Gastroesophageal sphincter (tissue), 4 donors: Measurements from ENCODE around the gene P2RY14. TPM values are rescaled to one million over a fixed set of nuclear protein-coding genes. Genes with fewer than 3 reads are reported as not detected.
A peak's percentile ranks its signal among the peaks of the same experiment; 100 is the strongest.

Source experiments
- ATAC-seq: fragments of 150-250 bp; one replicate; pipeline ENCODE4 v1.9.1; 2016; ENCODE audit warnings: mild to moderate bottlenecking, moderate library complexity
- H3K27ac ChIP-seq, 4 donors: fragments of 200-600 bp; sonication (generic) in 3 of 4; 1 replicate in 3 of 4; 2 replicates in 1 of 4; pipeline ENCODE4 v1.5.1; 2016 to 2019
- H3K27me3 ChIP-seq: fragments of 200-600 bp; sonication (generic); one replicate; pipeline ENCODE4 v1.5.1; 2019
- H3K36me3 ChIP-seq, 2 donors: fragments of 200-600 bp; sonication (generic); one replicate each; pipeline ENCODE4 v1.5.1; 2019; ENCODE audit warnings: control low read depth in 1 of 2
- H3K4me1 ChIP-seq, 3 donors: fragments of 200-600 bp; sonication (generic); 1 replicate in 2 of 3; 2 replicates in 1 of 3; pipeline ENCODE4 v1.5.1; 2016 to 2019; ENCODE audit warnings: control low read depth in 2 of 3
- H3K4me3 ChIP-seq, 2 donors: fragments of 200-600 bp; sonication (generic); one replicate each; pipeline ENCODE4 v1.5.1; 2019; ENCODE audit warnings: mild to moderate bottlenecking in 1 of 2, moderate library complexity in 1 of 2
- H3K9me3 ChIP-seq, 3 donors: fragments of 200-600 bp; sonication (generic); one replicate each; pipeline ENCODE4 v1.5.1; 2017 to 2019; ENCODE audit warnings: control low read depth in 2 of 3
- CTCF ChIP-seq, 4 experiments: fragments of 200-600 bp in 2 of 4; fragments of 450-650 bp in 2 of 4; sonication (generic) in 1 of 4; IDR thresholded peaks; one replicate each; pipeline ENCODE4 v1.5.1; 2017 to 2019; ENCODE audit warnings: antibody characterized with exemption in 4 of 4, mild to moderate bottlenecking in 2 of 4, moderate library complexity in 2 of 4
- EP300 ChIP-seq: sonication (generic); formaldehyde crosslinking; IDR thresholded peaks from one replicate; pipeline ENCODE4 v1.6.1; 2017; ENCODE audit warnings: antibody characterized with exemption, mild to moderate bottlenecking
- POLR2A ChIP-seq, 2 donors: fragments of 450-650 bp; IDR thresholded peaks; one replicate each; pipeline ENCODE4 v1.6.1; 2017; ENCODE audit warnings: antibody characterized with exemption in 2 of 2, mild to moderate bottlenecking in 2 of 2, moderate library complexity in 1 of 2
- POLR2AphosphoS5 ChIP-seq: sonication (generic); formaldehyde crosslinking; IDR thresholded peaks from one replicate; pipeline ENCODE4 v1.6.1; 2017; ENCODE audit warnings: antibody characterized with exemption
- WGBS, 2 donors: methylation state at CpG; one replicate each; pipeline ENCODE4 v1.1.5; 2018; ENCODE audit warnings: low coverage in 1 of 2; 5-methylcytosine and 5-hydroxymethylcytosine counted together
- total RNA-seq, 4 donors: library from RNA; depleted of rRNA; stranded (reverse); fragments of >200 nt; gene quantifications; one replicate each; pipeline ENCODE4 v1.1.0, GENCODE V29; 2016

The P2RY14 gene
- total RNA-seq, 4 donors from 2014 or later = 1.8 to 90.5 (median 16.2) TPM

DNA sequence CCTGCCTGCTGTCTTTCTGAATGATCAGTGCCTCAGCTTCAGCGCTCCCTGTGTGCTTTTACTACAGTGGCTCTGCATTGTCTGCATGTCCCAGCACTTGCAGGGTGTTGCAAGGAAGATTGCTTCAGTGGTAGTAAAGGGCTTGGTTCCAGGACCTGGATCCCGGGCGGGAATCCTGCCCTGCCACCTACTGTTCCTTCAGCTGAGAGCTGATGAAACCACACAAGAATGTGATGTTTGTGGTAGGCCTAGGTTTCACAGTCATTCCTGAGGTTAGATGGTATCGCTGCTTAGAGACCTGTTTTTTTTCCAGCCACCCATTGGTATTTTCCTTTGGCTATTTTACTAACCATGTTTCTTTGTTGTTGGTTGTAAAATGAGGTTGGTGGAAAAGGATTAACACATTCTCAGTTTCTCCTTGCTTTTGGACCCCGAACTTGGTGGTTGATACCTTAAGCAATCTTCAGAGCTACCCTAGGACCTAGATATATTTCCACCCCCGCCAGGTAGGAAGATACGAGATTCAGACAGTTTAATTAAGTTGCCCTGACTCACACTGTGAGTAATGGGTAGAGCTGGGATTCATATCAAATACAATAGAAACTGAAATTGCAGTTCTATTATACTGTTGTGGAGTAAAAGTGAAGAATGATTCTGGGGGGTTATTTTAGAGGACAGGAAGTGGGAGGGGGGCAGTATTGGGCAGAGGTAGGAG lies 26.9 kb upstream of the P2RY14 start:
- WGBS, 2 donors = 38 to 55% methylated on average over 4 to 6 of the region's 7 CpGs
- peak; percentile 88 for ATAC-seq

DNA sequence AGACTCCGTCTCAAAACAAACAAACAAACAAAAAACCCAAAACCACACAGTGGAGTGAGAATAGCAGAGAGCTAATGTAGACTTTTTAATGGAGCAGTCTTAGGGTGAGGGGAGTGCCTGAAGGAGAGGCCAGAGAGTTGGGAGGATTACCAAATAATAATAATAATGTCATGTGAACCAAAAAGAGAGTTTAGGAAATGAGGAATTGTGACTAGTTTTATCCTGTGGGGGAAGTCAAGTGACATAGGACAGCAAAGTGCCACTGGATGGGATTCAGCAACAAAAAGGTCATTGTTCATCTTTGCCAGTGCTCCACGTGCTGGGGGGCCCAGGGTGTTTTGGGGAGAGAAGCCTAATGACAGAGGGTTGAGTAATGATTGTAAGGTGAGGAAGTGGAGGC lies 25.4 kb upstream of the P2RY14 start:
- no peak for ATAC-seq
- no peak overlapping the region for H3K4me3 ChIP-seq

More for the DNA sequence above, 26.9 kb upstream of the P2RY14 start:
- TF ChIP-seq POLR2A (IDR thresholded peaks at IDR 0.05) = no peak
- TF ChIP-seq CTCF (IDR thresholded peaks at IDR 0.05) = peak in 1 of 4 experiments; percentile 17
- Histone ChIP-seq H3K36me3 (no peaks in the 10 kb centered on the region), H3K4me1 (peaks cover 0 to 6% (median 0%) of the 10 kb centered on the region in 3 donors), H3K4me3 (no peak overlapping the region), H3K27ac (no peak overlapping the region), H3K27me3 (no peaks in the 10 kb centered on the region), H3K9me3 (no peaks in the 10 kb centered on the region)

DNA sequence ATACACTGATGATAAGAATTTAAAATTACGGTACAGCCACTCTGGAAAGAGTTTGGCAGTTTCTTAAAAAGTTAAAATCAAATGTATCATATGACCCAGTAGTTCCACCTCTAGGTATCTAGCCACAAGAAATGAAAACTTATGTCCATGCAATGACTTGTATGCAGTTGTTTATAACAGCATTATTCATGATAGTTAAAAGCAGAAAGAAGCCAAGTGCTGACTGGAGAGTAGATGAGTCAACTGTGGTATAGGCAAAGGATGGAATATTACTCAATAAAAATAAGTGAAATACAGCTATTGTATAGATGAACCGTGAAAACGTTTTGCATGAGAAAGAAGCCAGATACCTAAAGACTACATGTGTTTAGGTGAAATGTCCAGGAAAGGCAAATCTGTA lies 23.4 kb upstream of the P2RY14 start:
- H3K27ac ChIP-seq = no peak overlapping the region
- WGBS, 2 donors = 81 to 89% methylated on average over 3 of the region's 3 CpGs
- peaks cover 0 to 6% (median 0%) of the 10 kb centered on the region in 3 donors for H3K4me1 ChIP-seq
- no peaks in the 10 kb centered on the region for H3K9me3 ChIP-seq
- no peak for ATAC-seq
- TF ChIP-seq EP300 = no peak
- TF ChIP-seq CTCF (IDR thresholded peaks at IDR 0.05) = no peak
- TF ChIP-seq POLR2A (IDR thresholded peaks at IDR 0.05) = no peak
- no peak for TF ChIP-seq POLR2AphosphoS5
- no peaks in the 10 kb centered on the region for H3K27me3 ChIP-seq
- no peak overlapping the region for H3K4me3 ChIP-seq
- no peaks in the 10 kb centered on the region for H3K36me3 ChIP-seq

More for the DNA sequence above, 25.4 kb upstream of the P2RY14 start:
- H3K36me3 ChIP-seq = no peaks in the 10 kb centered on the region
- no peaks in the 10 kb centered on the region for H3K27me3 ChIP-seq
- H3K9me3 ChIP-seq = no peaks in the 10 kb centered on the region
- H3K27ac ChIP-seq = no peak overlapping the region
- no peak for TF ChIP-seq EP300
- no peak for TF ChIP-seq POLR2AphosphoS5
- no peak for TF ChIP-seq POLR2A (IDR thresholded peaks at IDR 0.05)
- TF ChIP-seq CTCF (IDR thresholded peaks at IDR 0.05) = no peak
- WGBS, 2 donors = 63 to 80% methylated on average over 1 to 2 of the region's 2 CpGs
- H3K4me1 ChIP-seq = peaks cover 0 to 6% (median 0%) of the 10 kb centered on the region in 3 donors

DNA sequence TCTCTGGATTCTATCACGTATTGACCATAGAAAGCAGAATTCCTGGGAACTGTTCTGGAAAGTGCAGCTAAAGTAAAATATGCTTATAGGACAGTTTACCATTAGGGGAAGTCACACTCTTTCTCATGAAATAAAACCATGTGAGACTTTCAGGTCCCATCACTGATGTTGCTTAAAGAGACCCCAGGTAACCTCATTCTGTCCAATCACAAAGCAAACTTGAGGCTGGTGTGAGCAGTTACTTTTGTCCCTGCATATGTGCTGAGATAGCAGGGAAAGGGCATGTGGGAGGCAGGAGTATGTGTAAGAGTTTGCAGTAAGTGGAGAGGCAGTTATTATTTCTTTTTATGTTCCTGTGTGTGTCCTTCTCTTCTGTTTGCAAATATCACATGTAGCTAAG lies 22.2 kb upstream of the P2RY14 start:
- H3K36me3 ChIP-seq = no peaks in the 10 kb centered on the region
- no peak for ATAC-seq
- no peak overlapping the region for H3K27ac ChIP-seq
- H3K4me3 ChIP-seq = no peak overlapping the region
- H3K27me3 ChIP-seq = no peaks in the 10 kb centered on the region
- peaks cover 0 to 6% (median 0%) of the 10 kb centered on the region in 3 donors for H3K4me1 ChIP-seq
- TF ChIP-seq EP300 (no peak), POLR2AphosphoS5 (no peak), POLR2A (IDR thresholded peaks at IDR 0.05) (no peak), CTCF (IDR thresholded peaks at IDR 0.05) (no peak)
- H3K9me3 ChIP-seq = no peaks in the 10 kb centered on the region
- WGBS, 2 donors = 78% methylated on average over 1 of the region's 1 CpG; no CpG with 5 or more reads in 1 of the 2 donors

DNA sequence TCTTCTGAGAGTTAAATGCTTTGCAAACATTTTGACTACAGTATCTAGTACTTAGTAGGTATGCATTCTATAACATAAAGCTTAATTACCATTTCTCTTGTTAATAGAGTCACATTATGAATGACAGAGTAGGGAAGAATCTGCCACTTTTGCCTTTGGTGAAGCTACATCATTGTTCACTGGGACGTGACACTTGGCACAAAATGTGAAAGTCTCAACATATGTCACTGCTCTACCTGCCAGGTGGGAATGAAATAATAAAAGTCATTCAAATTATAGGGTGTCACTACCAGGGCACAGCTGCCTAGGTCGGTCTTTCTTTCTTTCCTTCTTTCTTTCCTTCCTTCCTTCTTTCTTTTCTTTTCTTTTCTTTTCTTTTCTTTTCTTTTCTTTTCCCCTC lies 20.7 kb upstream of the P2RY14 start:
- no peaks in the 10 kb centered on the region for H3K4me1 ChIP-seq
- H3K27ac ChIP-seq = no peak overlapping the region
- TF ChIP-seq POLR2AphosphoS5 (no peak), EP300 (no peak), CTCF (IDR thresholded peaks at IDR 0.05) (no peak), POLR2A (IDR thresholded peaks at IDR 0.05) (no peak)
- no peaks in the 10 kb centered on the region for H3K9me3 ChIP-seq
- no peaks in the 10 kb centered on the region for H3K36me3 ChIP-seq
- WGBS, 2 donors = 85 to 92% methylated on average over 2 of the region's 2 CpGs
- no peak overlapping the region for H3K4me3 ChIP-seq
- ATAC-seq = no peak
- no peaks in the 10 kb centered on the region for H3K27me3 ChIP-seq
